WTC11 (cell line): ENCODE data around the gene PWP2. TPM values are rescaled to one million over a fixed set of nuclear protein-coding genes. Genes with fewer than 3 reads are reported as not detected.

ENCODE experiments used
- ATAC-seq: fragments of 200-7000 bp; cut with Tn5 transposase; 2 replicates; pipeline ENCODE4 v1.10.0; 2021; ENCODE audit warnings: mild to moderate bottlenecking, moderate library complexity
- CTCF ChIA-PET: fragments of 300-600 bp; sonication (Branson Sonifier 250); formaldehyde crosslinking; loops from one replicate; lab custom pipeline; 2021; ENCODE audit warnings: antibody characterized with exemption; lab: Charles Lee
- POLR2A ChIA-PET: fragments of 350-600 bp; sonication (Branson Sonifier 250); formaldehyde crosslinking; loops from one replicate; lab custom pipeline; 2021; ENCODE audit warnings: antibody characterized with exemption; lab: Charles Lee
- DNase-seq: peaks from one replicate; pipeline ENCODE4 v3.0.0; 2021; ENCODE audit warnings: low spot score
- H3K27ac Mint-ChIP-seq: 2 replicates; pipeline ENCODE4 v1.8.0; 2021; ENCODE audit warnings: mixed read lengths
- H3K27me3 Mint-ChIP-seq: 2 replicates; pipeline ENCODE4 v1.8.0; 2021; ENCODE audit warnings: low read depth, mild to moderate bottlenecking, moderate library complexity, mixed read lengths
- H3K36me3 Mint-ChIP-seq: 2 replicates; pipeline ENCODE4 v1.8.0; 2021; ENCODE audit warnings: mixed read lengths
- H3K4me1 Mint-ChIP-seq: 2 replicates; pipeline ENCODE4 v1.8.0; 2022; ENCODE audit warnings: mixed read lengths
- H3K4me3 Mint-ChIP-seq: 2 replicates; pipeline ENCODE4 v1.8.0; 2021; ENCODE audit warnings: mild to moderate bottlenecking, moderate library complexity, mixed read lengths
- H3K9me3 Mint-ChIP-seq: 2 replicates; pipeline ENCODE4 v1.8.0; 2021; ENCODE audit warnings: mixed read lengths
- ATF1 ChIP-seq: sonication (generic); formaldehyde crosslinking; IDR thresholded peaks from 2 replicates; pipeline ENCODE4 v1.8.1; 2023; ENCODE audit warnings: mild to moderate bottlenecking, moderate library complexity, missing genetic modification reagents
- ATF2 ChIP-seq: sonication (generic); formaldehyde crosslinking; IDR thresholded peaks from 2 replicates; pipeline ENCODE4 v1.8.1; 2022; ENCODE audit warnings: low read depth, missing genetic modification reagents, borderline replicate concordance
- ATF3 ChIP-seq: sonication (generic); formaldehyde crosslinking; conservative IDR thresholded peaks from 2 replicates; pipeline ENCODE4 v1.8.1; 2022; ENCODE audit warnings: mild to moderate bottlenecking, missing genetic modification reagents
- E2F1 ChIP-seq: sonication (generic); formaldehyde crosslinking; IDR thresholded peaks from 2 replicates; pipeline ENCODE4 v1.8.0; 2022; ENCODE audit warnings: mild to moderate bottlenecking, missing genetic modification reagents
- ELF4 ChIP-seq: sonication (generic); formaldehyde crosslinking; IDR thresholded peaks from 2 replicates; pipeline ENCODE4 v1.8.1; 2022; ENCODE audit warnings: low read depth, mild to moderate bottlenecking, moderate library complexity, missing genetic modification reagents
- ESRRA ChIP-seq: sonication (generic); formaldehyde crosslinking; IDR thresholded peaks from 2 replicates; pipeline ENCODE4 v1.8.1; 2022; ENCODE audit warnings: mild to moderate bottlenecking, missing genetic modification reagents, borderline replicate concordance
- FOXK1 ChIP-seq: sonication (generic); formaldehyde crosslinking; IDR thresholded peaks from 2 replicates; pipeline ENCODE4 v1.8.0; 2022; ENCODE audit warnings: mild to moderate bottlenecking, moderate library complexity, missing genetic modification reagents
- FOXP1 ChIP-seq: sonication (generic); formaldehyde crosslinking; IDR thresholded peaks from 2 replicates; pipeline ENCODE4 v1.8.0; 2022; ENCODE audit warnings: missing genetic modification reagents, mild to moderate bottlenecking, moderate library complexity, borderline replicate concordance
- GABPB1 ChIP-seq: sonication (generic); formaldehyde crosslinking; IDR thresholded peaks from 2 replicates; pipeline ENCODE4 v1.8.1; 2023; ENCODE audit warnings: mild to moderate bottlenecking, missing genetic modification reagents
- JAZF1 ChIP-seq: fragments of 250-450 bp; sonication (Bioruptor Pico); IDR thresholded peaks from 2 replicates; pipeline ENCODE4 v1.9.0; 2021; ENCODE audit warnings: moderate library complexity, mild to moderate bottlenecking, inconsistent platforms
- KAT7 ChIP-seq: sonication (generic); formaldehyde crosslinking; IDR thresholded peaks from 2 replicates; pipeline ENCODE4 v1.8.1; 2023; ENCODE audit warnings: missing genetic modification reagents, mild to moderate bottlenecking, borderline replicate concordance
- MXD4 ChIP-seq: fragments of 250-450 bp; sonication (Bioruptor Pico); IDR thresholded peaks from 2 replicates; pipeline ENCODE4 v1.8.0; 2021; ENCODE audit warnings: mild to moderate bottlenecking, moderate library complexity, borderline replicate concordance
- MYBL2 ChIP-seq: sonication (generic); formaldehyde crosslinking; IDR thresholded peaks from 2 replicates; pipeline ENCODE4 v1.8.1; 2023; ENCODE audit warnings: mild to moderate bottlenecking, moderate library complexity, missing genetic modification reagents
- NR3C1 ChIP-seq: sonication (generic); formaldehyde crosslinking; conservative IDR thresholded peaks from 2 replicates; pipeline ENCODE4 v1.8.1; 2023; ENCODE audit warnings: low read depth, mild to moderate bottlenecking, missing genetic modification reagents
- TCF7 ChIP-seq: sonication (generic); formaldehyde crosslinking; IDR thresholded peaks from 2 replicates; pipeline ENCODE4 v1.8.0; 2022; ENCODE audit warnings: mild to moderate bottlenecking, low read depth, missing genetic modification reagents, moderate library complexity
- ZNF121 ChIP-seq: sonication (generic); formaldehyde crosslinking; IDR thresholded peaks from 2 replicates; pipeline ENCODE4 v1.8.0; 2023; ENCODE audit warnings: missing genetic modification reagents
- ZNF138 ChIP-seq: sonication (generic); formaldehyde crosslinking; conservative IDR thresholded peaks from 2 replicates; pipeline ENCODE4 v1.8.1; 2022; ENCODE audit warnings: mild to moderate bottlenecking, moderate library complexity, missing genetic modification reagents
- ZNF416 ChIP-seq: fragments of 250-450 bp; sonication (Bioruptor Pico); IDR thresholded peaks from 2 replicates; pipeline ENCODE4 v1.9.0; 2021; ENCODE audit warnings: mild to moderate bottlenecking, inconsistent platforms
- ZNF423 ChIP-seq: fragments of 250-450 bp; sonication (Bioruptor Pico); IDR thresholded peaks from 2 replicates; pipeline ENCODE4 v2.1.2; 2022; ENCODE audit warnings: mild to moderate bottlenecking, moderate library complexity
- total RNA-seq: library from RNA; stranded (reverse); gene quantifications from 3 replicates; pipeline ENCODE4 v1.2.3, GENCODE V29; 2021
- TF ChIP-seq, protein P1 (sequence below): sonication (generic); formaldehyde crosslinking; IDR thresholded peaks from 2 replicates; pipeline ENCODE4 v1.8.1; 2023; ENCODE audit warnings: mild to moderate bottlenecking, missing genetic modification reagents, moderate library complexity
- TF ChIP-seq, protein P2 (sequence below): sonication (generic); formaldehyde crosslinking; IDR thresholded peaks from 2 replicates; pipeline ENCODE4 v1.8.1; 2023; ENCODE audit warnings: mild to moderate bottlenecking, moderate library complexity, missing genetic modification reagents
- TF ChIP-seq, protein P3 (sequence below): fragments of 250-450 bp; sonication (Bioruptor Pico); IDR thresholded peaks from 2 replicates; pipeline ENCODE4 v1.9.0; 2021; ENCODE audit warnings: mild to moderate bottlenecking
- TF ChIP-seq, protein P4 (sequence below): sonication (generic); formaldehyde crosslinking; IDR thresholded peaks from 2 replicates; pipeline ENCODE4 v1.8.0; 2023; ENCODE audit warnings: missing genetic modification reagents

PWP2 gene
- total RNA-seq, 1 experiment from 2014 or later: 41.6 TPM

DNA sequence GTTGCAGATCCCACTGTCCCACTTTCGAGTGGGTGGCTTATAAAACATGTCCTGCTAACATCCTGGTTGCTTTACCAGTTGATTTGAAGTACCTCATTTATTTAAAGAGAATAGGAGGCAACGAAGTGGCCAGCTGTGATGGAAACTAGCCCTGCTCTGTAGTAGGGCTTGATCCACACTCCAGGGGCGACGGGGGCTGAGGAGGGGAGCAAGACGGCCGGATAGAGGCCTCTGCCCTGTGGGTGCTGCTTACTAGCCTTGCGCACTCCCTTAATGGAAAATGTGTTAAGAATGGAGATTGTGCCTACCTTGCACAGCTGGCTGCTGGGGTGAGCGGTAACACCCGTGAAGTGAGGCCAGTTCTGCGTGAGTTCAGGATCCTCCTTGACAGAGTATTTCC is 41.1 kb upstream of the PWP2 start:
- no peak for ATAC-seq
- peaks cover 12% of the 10 kb centered on the region for H3K36me3 Mint-ChIP-seq
- TF ChIP-seq MXD4 (CRISPR knock-in tag): no peak
- TF ChIP-seq, all 79 proteins: peak for 0
- CTCF ChIA-PET: no interaction called here
- Mint-ChIP-seq H3K4me1 (peaks cover 5% of the 10 kb centered on the region; the same call in 1 of the 2 replicates), H3K27ac (peak overlapping the region; percentile 39), H3K9me3 (no peaks in the 10 kb centered on the region), H3K4me3 (no peak overlapping the region), H3K27me3 (no peaks in the 10 kb centered on the region)
- DNase-seq: no peak
- POLR2A ChIA-PET: no interaction called here

DNA sequence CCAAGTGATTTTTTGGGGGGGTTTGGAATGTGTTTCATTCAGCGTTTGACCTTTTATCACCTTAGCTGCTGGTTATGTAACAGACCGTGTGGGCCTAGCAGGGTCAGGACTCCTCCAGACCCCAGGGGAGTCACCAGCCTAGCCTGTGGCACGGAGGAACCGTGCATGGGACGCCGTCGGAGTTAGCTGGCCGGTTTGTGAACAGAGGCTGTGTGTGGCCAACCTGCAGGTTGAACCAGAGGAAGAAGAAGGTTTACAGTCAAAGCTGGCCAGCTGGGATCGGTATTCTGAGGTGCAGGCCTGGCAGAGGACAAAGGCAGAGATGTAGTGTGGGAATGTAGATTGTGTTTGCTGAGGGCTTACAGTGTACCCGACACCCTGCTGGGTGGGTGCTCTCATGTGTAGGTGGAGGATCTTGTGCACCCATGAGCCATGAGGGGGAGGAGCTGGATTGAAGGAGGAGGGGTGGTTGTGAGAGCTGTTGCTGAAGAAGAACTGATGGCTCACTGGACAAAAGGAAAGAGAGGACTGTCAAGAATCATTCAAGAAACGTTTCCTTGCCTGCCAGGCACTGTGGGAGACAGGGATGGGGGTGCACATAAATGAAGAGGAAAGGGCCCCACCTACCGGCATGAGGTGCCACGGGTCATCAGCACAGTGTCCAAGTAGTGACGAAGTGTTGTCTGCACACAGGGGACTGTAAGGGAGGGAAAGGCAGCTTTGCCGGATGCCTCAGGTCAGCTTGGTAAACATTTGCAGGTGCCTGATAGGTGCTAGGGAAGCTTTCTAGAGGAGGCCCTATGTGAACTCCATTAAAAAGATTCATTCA is 40.0 kb upstream of the PWP2 start:
- POLR2A ChIA-PET: no interaction called here
- TF ChIP-seq JAZF1 (CRISPR knock-in tag): no peak
- no peak for TF ChIP-seq ATF2
- peak; percentile 7; the same call in 1 of the 2 replicates for TF ChIP-seq ZNF423
- CTCF ChIA-PET: no interaction called here
- Mint-ChIP-seq H3K27me3 (no peaks in the 10 kb centered on the region), H3K4me1 (peaks cover 5% of the 10 kb centered on the region; the same call in 1 of the 2 replicates), H3K4me3 (no peak overlapping the region), H3K36me3 (peaks cover 12% of the 10 kb centered on the region), H3K27ac (peak overlapping the region; percentile 75), H3K9me3 (no peaks in the 10 kb centered on the region)
- DNase-seq (no peak), ATAC-seq (no peak)

- ChIA-PET CTCF (interaction anchor here (0.5 kb wide), 1 partner anchor 1069 kb away, joined by 3 read pairs; no protein-coding TSS in a partner anchor), POLR2A (no interaction called here)
- Mint-ChIP-seq H3K27me3 (no peaks in the 10 kb centered on the region), H3K9me3 (no peaks in the 10 kb centered on the region)
- DNase-seq: no peak
- no peak for TF ChIP-seq ATF1 (CRISPR knock-in tag)
- no peak for TF ChIP-seq MYBL2
- TF ChIP-seq, protein P1, sequence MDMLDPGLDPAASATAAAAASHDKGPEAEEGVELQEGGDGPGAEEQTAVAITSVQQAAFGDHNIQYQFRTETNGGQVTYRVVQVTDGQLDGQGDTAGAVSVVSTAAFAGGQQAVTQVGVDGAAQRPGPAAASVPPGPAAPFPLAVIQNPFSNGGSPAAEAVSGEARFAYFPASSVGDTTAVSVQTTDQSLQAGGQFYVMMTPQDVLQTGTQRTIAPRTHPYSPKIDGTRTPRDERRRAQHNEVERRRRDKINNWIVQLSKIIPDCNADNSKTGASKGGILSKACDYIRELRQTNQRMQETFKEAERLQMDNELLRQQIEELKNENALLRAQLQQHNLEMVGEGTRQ (CRISPR knock-in tag): no peak
- TF ChIP-seq KAT7: no peak
- TF ChIP-seq ELF4 (CRISPR knock-in tag): no peak
- TF ChIP-seq, protein P2, sequence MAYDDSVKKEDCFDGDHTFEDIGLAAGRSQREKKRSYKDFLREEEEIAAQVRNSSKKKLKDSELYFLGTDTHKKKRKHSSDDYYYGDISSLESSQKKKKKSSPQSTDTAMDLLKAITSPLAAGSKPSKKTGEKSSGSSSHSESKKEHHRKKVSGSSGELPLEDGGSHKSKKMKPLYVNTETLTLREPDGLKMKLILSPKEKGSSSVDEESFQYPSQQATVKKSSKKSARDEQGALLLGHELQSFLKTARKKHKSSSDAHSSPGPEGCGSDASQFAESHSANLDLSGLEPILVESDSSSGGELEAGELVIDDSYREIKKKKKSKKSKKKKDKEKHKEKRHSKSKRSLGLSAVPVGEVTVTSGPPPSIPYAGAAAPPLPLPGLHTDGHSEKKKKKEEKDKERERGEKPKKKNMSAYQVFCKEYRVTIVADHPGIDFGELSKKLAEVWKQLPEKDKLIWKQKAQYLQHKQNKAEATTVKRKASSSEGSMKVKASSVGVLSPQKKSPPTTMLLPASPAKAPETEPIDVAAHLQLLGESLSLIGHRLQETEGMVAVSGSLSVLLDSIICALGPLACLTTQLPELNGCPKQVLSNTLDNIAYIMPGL (CRISPR knock-in tag): no peak
- no peak for TF ChIP-seq TCF7 (CRISPR knock-in tag)
- TF ChIP-seq NR3C1 (CRISPR knock-in tag): no peak
- no peak for TF ChIP-seq FOXK1 (CRISPR knock-in tag)
- TF ChIP-seq ZNF138 (CRISPR knock-in tag): no peak
- TF ChIP-seq, protein P3, sequence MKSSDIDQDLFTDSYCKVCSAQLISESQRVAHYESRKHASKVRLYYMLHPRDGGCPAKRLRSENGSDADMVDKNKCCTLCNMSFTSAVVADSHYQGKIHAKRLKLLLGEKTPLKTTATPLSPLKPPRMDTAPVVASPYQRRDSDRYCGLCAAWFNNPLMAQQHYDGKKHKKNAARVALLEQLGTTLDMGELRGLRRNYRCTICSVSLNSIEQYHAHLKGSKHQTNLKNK (CRISPR knock-in tag): no peak
- no peak for TF ChIP-seq ZNF121
- TF ChIP-seq ATF3 (CRISPR knock-in tag): no peak
- TF ChIP-seq ESRRA: no peak
- no peak for TF ChIP-seq GABPB1
- TF ChIP-seq E2F1 (CRISPR knock-in tag): no peak
- TF ChIP-seq ZNF416 (CRISPR knock-in tag): no peak
- TF ChIP-seq, protein P4, sequence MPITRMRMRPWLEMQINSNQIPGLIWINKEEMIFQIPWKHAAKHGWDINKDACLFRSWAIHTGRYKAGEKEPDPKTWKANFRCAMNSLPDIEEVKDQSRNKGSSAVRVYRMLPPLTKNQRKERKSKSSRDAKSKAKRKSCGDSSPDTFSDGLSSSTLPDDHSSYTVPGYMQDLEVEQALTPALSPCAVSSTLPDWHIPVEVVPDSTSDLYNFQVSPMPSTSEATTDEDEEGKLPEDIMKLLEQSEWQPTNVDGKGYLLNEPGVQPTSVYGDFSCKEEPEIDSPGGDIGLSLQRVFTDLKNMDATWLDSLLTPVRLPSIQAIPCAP: no peak
- TF ChIP-seq FOXP1 (CRISPR knock-in tag): no peak
- TF ChIP-seq, all 79 proteins: peak for 0
- H3K27ac Mint-ChIP-seq: no peak overlapping the region
- no peak overlapping the region for H3K4me3 Mint-ChIP-seq
- peaks cover 5% of the 10 kb centered on the region; the same call in 1 of the 2 replicates for H3K4me1 Mint-ChIP-seq
- peaks cover 17% of the 10 kb centered on the region for H3K36me3 Mint-ChIP-seq
- ATAC-seq: no peak
Measured at GRCh38 chr21:44070391-44070790, 36.8 kb upstream of the PWP2 start.
